Stimulated activated CD4-positive, alpha-beta T cell treated with anti-CD3 and anti-CD28 coated beads, Interleukin-1b, Interleukin-23, amount 100 ng/mL, for 48 hours (primary cell): ENCODE data around the gene TFF2.

ENCODE experiments used
- DNase-seq: peaks from one replicate; pipeline ENCODE4 v3.0.0-alpha.2; 2020

Gene TFF2

GRCh38 chr21:42364304-42364865 is 13.6 kb upstream of the TFF2 start:
- DNase-seq, result no peak

GRCh38 chr21:42363312-42363711 is 12.5 kb upstream of the TFF2 start:
- no peak for DNase-seq

- no peak for DNase-seq
Observed at GRCh38 chr21:42362700-42363099, 11.9 kb upstream of the TFF2 start.

DNA sequence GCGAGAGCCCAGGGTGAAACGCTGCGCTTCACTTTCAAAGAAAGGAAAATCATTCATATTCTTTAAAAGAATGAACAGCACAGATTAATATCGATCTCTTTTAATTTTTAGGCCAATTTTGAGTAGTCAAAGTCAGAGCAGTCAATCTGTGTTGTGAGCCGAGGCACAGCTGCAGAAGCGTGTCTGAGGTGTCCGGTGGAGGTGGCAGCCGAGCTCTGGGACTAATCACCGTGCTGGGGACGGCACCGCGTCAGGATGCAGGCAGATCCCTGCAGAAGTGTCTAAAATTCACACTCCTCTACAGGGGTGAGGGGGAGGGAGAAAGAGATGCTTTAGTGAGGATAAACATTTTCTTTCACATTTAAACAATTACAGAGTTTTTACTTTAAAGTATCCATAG is 11.4 kb upstream of the TFF2 start:
- DNase-seq, result no peak

GRCh38 chr21:42361286-42361685 is 10.5 kb upstream of the TFF2 start:
- no peak for DNase-seq

DNA sequence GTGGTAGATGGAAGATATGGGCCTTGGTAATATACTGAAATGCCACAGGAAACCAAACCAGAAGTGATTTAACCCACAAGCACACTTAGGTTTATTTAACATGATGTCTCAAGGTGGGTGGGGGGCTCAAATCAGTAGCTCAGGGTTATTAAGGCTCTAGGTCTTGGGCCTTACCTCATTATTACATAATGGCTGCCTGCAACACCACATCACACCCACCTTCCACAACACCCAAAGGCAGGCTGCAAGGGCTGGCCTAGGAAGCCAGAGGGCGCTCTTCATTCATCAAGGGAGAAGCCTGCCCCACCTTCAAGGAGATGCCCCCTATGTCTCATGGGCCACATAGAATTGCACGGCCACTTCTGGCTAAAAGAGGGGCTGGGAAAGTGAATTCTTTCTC is 9.5 kb upstream of the TFF2 start:
- DNase-seq, result peak; percentile 27

DNA sequence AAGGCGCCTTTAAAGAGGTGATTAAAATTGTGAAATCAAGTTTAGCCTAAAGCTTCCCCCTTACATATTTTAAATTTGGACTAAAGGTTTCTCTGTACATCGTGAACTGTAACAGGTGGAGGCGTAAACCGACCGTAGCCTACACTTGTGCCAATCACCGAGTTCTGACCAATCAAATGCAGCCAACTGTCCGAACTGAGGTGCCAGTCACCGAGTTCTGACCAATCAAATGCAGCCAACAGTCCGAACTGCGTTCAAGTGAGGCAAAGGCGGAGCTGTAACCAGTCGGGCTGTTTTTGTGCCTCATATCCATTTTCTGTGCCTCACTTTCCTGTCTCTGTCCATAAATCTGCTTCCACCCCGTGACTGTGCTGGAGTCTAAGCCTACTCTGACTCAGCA is 8.1 kb upstream of the TFF2 start:
- DNase-seq, result no peak

DNA sequence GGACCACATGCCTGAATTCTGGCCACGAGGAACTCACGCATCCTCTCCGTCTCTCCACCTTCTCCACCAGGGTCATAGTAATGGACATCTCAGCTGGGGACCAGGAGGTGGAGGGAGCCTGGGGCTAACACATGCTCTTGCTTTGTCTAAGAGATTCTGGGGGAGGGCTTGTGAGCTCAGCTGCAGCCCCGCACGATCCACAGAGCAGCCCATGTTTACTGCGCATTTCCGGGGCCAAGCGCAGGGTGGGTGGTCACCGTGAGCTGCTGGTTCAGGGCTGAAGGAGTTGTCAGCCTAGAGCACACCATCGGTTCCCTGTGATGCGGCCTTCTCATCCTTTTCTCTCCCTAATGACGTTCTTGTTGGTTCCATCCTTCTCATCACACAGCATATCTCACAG is 7.5 kb upstream of the TFF2 start:
- DNase-seq, result no peak

- DNase-seq, result no peak
Observed at GRCh38 chr21:42357307-42357706, 6.5 kb upstream of the TFF2 start.

DNA sequence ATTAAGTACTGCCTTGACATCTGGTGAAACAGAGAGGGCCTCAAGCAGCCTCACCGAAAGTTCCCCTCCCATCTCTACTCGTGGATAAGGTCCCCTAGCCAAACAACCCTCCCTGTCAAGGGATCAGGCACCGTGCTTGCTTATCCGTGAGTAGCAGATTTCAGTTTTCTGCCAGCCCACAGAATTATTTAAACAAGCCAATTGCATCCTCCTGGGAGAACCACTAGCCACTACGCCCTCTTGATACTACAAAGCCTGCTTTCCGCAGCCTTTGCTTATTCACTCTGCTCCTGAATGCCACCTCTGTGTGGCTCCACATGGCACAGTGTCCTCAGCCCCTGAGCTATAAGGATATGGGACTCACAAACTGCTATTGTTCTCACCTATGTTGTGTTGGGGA is 5.9 kb upstream of the TFF2 start:
- DNase-seq, result no peak

- no peak for DNase-seq
Observed at GRCh38 chr21:42356046-42356445, 5.3 kb upstream of the TFF2 start.

DNA sequence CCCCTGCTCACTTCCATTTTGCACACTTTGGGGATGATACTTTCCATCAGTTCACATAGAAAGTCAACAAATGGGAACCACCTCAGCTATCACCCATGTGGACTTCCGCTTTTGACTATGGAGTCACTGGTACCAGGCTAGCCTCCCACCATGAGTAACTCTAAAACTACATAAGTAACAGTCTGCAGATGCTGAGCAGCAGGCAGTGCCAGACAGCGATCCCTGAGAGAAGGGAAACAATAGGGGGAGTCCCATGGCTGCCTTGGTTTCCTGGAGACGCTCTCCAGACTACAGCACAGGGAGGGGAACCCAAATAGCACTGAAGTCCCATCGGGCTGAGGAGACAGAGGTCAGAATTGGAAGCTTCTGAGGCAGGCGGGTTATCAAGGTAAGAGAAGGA is 2.8 kb upstream of the TFF2 start:
- no peak for DNase-seq

DNA sequence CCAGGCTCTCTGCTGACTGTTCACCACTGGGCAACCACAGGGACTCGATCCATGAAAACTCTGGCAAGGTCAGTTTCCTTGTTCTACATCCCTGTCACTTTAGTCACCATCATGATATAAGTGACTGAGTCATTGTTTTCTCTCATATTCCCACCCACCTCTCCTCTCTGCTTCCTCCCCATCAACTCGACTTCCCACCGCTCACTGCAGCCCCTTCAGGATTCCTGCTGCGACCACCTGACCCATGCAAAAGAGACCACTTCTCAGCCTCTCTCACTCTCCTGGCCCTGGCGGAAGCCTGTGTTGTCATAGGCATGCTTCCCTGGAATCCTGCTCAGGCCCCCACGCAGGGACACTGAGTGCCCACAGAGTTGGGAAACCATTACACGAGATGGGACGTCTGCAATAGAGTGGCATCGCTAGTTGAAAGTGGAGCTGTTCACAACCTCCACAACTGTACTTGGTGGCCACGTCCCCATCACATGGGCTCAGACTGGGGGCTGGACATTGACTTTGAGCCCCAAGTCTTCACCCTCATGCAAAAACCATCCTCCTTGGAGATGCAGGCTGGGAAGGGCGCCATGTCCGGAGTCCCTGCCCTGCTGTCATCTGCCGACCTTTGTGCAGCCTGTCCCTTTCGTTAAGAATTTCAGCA is 1.8 kb upstream of the TFF2 start:
- no peak for DNase-seq

GRCh38 chr21:42351626-42352440 is 1.0 kb upstream of the TFF2 start:
- no peak for DNase-seq

DNA sequence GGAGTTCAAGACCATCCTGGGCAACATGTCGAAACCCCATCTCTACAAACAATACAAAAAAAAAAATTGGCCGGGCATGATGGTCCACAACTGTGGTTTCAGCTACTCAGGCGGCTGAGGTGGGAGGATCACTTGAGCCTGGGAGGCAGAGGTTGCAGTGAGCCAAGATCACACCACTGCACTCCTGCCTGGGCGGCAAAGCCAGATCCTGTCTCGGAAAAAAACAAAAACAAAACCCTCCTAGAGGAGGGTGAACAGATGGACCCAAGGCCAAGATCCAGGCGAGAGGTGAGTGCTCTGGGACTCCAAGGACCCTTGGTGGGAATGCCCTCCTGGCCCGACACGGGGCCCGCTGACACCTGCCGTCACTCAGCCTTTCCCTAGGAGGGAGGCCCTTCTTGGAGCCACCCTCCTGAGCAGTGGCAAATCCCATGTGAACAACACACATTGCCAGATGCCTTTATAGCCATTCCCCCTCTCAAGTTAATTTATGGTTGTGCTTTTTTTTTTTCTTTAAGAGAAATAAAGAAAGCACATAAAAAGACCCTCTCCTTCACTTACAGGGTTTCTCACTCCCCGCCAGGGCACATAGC is 380 bp downstream of the TFF2 start:
- DNase-seq, result no peak

GRCh38 chr21:42349420-42350317 is 1.1 kb downstream of the TFF2 start:
- no peak for DNase-seq

GRCh38 chr21:42348762-42349161 is 2.0 kb downstream of the TFF2 start:
- no peak for DNase-seq

GRCh38 chr21:42347601-42348327 is 3.0 kb downstream of the TFF2 start:
- no peak for DNase-seq

DNA sequence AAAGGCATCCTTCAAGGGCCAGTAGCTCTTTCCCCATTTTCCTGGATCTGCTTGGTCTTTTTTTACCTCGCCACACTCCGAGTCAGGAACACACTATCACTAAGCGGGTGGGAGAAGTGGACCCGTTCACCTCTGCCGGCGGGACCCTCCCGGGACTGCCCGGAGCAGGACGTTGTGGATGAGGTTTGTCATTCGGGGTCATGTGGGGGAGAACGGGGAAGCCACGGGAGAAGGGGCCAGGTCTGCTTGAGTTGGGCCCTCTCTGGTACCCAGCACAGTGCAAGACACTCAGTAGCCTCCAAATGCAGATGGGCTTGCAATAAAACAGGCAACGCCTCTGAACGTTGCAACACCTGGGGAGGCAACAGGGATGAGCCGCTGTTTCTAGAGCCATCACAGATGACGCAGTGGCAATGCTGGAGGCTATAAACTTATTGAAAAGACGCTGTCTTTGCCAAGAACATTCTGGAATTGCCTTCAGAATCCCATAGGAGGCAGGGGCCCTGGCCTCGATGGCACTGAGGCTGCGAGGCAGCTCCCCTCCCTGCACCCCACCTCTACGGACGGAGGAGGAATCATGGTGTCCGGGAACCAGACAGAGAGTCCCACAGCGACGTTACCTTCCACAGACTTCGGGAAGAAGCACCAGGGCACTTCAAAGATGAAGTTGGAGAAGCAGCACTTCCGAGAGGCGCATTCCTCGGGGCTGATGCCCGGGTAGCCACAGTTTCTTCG is 3.8 kb downstream of the TFF2 start:
- DNase-seq, result no peak

DNA sequence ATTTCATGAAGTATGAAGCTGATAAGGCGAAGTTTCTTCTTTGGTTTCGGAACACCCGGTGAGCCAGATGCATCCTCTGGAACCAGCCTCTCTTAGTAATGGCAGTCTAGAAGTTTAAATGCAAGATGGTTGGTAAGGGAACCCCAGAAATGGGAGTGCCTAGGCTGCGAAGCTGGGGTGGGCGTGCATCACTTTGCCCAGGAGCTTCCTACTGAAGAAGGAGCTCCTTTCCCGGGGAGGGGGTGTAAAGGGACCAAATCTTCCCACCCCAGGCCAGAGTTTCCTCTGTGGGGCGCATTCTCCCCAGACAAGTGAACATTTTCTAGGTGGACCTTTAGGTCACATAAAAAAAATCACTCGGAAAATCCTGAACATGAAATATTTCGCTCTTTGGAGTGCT is 4.4 kb downstream of the TFF2 start:
- no peak for DNase-seq

DNA sequence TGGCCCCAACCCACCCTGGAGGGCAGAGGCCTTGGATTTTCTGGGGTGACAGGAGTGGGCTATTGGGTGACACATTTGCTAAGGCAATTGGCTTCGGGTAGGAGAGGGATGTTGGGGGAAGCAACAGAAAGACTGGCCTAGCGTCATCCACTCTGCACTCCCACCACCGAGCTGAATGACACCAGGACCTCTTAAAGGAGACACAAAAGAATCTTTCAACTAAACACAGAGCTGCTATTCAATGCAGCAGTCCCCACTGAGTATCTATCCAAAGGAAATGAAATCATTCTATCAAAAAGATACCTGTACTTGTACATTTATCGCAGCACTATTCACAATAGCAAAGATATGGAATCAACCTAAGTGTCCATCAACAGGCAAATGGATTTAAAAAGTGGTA is 6.2 kb downstream of the TFF2 start:
- no peak for DNase-seq
